Activated T-helper 1 cell treated with anti-CD3 and anti-CD28 coated beads, Interleukin-2, amount 50 U/mL, for 16 hours (primary cell): ENCODE data around the gene TAF1B.

Source experiments
- DNase-seq, 2 donors: peaks; one replicate each; pipeline ENCODE4 v3.0.0-alpha.2; 2020; ENCODE audit warnings: low read depth in 1 of 2, low spot score in 1 of 2

TAF1B gene

DNA sequence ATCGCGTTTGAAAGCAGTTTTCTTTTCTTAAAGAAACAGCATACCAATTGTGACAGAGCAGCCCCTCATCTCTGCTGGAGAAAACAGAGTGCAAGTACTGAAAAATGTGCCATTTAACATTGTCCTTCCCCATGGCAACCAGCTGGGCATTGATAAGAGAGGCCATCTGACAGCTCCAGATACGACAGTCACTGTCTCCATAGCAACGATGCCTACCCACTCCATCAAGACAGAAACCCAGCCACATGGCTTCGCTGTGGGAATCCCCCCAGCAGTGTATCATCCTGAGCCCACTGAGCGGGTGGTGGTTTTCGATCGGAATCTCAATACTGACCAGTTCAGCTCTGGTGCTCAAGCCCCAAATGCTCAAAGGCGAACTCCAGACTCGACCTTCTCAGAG, 117.7 kb downstream of the TAF1B start:
- DNase-seq = no peak

DNA sequence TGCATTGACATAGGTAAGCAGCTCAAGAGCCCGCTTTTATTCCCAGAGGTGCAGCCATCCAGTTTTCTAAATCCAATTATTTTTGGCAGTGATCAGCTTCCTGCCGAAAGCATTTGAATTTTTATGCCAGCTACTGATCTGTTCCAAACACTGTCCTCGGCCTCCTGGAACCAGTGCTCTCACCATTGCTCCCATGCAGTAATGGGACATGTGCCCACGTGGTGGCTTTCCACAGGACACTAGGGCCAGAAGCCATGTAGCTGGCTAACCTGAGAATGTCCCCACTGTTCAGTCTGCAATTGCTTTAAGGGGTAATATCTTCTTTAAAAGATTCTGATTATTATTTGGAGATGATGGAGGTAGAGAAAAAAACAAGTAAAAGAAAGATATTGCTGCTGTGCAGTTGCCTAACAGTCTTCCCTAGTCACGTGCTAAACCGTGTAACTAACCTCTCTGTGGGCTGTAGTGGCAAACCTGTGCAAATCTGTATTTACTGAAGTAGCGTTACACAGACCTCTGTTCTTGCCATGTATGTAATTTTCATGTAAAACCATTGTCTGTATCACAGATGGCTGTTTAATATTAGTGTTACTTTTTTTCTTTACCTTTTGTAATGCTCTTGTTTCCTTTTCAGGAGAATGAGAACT, 121.2 kb downstream of the TAF1B start:
- DNase-seq = no peak

DNA sequence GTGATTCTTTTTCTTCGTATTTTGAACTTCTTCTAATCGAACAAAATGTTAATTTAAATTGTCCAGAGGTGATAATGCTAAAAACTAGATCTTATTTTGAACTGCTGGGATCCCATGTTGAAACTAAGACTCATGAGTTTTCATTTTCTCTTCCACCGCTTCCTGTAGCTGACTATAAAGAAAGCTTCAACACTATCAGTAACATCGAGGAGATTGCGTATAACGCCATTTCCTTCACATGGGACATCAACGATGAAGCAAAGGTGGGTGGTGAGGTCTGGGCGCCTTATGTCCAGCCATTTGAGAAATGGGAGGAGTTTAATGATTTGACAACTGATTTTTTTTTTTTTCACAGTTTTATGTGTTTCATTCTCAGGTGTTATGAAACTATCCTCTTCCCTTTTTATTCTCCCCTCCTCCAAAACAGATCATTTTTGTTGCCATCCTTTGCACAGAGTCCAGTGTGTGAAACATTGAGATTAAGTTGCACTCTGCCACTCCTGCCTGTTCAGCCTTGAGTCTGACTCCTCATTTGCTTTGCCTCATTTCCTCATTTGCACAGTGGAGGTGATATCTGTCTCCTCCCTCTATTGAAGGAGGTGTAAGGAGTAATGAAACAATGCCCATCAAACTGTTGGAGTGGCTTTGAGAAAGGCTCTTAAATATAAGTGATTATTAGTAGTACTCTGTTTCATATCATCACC, 122.0 kb downstream of the TAF1B start:
- no peak for DNase-seq

DNA sequence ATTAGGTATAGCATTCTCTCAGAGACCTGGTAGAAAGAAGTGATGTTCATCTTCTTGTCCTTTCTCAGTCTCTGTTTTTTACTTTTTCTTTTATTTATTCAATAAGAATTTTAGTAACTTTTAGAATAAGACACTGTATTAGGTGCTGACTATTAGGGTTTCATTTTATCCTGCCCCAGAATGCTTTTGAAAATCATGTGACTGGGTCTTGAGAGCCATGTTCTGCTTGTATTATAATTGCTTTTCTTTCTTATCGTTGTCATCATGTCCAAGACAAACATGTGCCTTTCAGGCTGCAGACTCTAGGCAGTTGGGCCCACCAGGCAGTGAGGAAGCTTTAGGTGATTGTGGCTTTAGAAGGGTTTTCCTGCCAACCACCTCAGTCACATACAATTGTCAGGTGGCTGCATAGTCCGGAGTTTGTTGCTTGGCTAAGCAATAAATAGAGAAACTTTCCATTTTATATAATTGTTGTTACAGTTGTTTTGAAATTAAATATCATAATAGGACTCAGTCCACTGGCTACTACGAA, 123.3 kb downstream of the TAF1B start:
- DNase-seq = no peak

DNA sequence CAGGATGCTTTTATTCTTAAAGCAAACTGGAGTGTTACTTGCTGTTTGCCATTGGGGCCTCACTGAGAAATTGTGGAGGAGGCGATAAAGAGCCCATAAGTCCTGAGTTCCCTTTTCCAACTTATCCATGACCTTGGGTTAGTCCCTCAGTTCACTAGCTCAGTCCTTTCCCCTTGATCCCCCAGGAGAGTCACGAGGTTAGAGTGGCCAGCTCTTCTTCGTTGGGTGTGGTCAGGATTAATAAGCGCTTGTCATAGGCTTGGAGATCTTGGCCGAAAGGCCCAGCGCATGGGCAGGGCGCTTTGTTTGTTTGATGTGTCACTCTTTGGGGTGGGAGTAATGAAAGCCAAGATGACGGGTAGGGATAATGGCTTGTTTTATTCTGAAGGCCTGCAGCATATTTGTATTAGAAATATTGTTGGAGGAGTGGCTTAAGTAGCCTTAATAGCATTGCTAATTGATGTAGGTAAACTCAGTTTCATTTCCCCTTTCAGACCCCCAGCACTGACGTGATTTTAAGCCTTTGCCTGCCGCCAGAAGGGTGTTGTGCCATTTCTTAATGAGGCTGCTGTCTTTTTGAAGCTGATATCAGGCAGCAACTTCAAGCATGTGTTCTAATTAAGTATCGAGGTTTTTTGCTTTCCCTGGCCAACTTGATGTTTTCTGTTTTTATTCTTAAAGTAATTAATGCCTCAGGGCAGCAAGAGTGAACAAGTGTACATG, 123.9 kb downstream of the TAF1B start:
- no peak for DNase-seq

DNA sequence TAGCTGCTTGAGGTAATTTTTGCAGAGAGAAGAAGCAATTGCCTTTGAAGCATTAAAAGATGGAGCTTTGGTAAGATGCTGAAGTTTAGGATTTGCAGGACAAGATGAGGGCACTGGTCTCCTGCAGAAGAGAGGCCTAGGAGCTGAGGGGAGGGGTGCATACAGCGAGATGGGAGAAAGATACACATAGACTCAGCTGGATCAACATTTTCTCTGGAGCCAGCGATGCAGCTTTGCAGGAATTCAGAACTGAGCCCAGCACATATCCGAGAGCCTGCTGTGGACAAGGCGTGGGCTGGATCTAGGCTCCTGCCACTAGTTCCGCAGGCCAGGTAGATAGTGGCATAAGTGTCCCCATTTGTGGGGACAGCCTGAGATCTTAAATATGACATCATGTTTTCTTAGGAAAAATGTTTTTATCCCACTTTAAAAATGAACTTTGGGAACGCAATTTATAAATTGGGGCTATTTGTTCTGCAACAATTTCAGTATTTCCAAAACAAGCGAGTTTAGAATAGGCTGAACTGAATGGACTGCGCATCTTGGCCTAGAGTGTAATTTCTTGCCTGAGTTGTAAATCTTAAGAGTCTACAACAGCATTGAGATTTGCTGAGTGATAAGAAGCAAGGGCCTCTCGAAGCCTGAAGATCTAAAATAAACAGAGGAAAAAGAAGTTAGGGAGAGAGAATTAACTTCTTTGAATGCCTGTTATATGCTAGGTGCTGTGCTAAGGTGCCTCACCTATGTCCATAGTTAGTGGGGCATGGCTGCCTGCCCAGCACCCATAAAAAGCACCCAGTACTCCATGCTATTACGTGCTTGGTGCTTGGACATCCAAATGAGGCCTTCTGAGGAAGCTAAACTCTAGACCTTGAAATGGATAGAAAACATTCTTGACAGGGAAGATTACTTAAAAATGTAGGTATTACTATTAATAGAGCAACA, 125.6 kb downstream of the TAF1B start:
- DNase-seq = no peak

DNA sequence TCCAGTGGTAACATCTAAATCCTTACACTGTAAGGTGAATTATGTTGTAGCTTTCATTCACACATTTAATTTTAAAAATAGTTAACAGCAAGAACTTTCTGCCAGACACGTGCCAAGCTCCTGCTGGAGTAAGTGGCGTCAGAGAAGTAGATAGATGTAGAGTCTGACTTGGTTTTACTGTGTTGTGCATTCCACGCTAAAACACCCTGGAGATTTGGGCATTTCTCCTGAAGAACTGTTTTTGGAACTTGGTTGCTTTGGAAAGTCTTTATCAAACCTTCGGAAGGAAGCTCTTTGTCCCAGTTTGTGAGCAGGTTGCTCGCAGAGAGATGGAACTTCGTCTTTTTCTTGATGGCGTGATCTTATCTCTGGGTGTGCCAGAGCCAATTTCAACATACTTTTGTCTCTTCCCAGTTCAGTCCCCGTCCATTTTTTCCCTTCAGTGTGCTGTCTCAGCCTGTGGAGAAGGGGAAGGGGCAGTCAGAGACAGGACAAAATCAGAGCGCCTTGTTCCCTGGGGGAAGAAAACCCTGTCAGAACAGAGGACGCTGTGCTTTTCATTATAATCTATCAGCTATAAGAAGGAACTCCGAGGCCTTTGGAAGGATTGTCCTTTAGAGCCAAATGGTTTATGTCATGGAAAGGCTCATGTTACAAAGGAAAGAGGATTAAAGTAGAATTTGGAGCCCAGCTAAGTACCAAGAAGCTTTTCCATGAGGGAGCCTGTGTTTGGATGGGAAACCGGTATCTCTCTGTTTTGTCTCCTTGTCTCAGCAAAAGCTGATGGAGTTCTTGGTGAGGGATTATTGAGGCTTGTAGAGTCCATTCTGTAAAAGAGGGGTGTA, 127.1 kb downstream of the TAF1B start:
- no peak for DNase-seq

DNA sequence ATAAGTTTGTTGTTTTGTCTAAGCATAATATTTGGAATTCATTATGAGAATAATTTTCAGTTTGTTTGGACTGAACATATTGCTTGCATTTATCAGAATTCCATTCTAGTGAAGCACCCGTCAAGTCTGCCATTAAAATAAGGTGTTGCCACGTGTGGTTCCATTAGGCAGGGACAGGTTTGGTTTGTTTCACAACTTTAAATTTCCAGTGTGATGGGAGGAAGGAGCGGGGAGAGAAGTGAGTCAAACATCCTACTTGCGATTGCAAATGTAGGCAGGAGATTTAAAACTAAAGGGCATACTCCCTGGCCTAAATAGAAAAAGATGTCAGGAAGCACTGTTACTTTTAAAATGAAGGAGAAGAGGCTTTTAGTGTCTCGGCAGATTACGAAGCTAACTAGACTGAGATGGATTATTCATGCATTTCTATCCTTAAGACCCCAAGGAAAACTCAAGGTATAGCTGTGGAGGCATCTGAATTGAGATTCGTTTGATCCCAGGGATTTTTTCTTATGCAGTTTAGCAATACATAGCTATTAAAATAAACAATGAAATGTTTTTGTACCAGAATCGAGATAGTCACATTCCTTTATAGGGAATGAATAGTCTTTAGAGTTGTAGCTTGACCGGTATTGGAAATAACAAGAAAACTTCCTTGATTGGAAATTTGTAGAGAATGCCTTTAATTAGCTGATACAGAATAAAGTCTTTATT, 128.0 kb downstream of the TAF1B start:
- DNase-seq = no peak

DNA sequence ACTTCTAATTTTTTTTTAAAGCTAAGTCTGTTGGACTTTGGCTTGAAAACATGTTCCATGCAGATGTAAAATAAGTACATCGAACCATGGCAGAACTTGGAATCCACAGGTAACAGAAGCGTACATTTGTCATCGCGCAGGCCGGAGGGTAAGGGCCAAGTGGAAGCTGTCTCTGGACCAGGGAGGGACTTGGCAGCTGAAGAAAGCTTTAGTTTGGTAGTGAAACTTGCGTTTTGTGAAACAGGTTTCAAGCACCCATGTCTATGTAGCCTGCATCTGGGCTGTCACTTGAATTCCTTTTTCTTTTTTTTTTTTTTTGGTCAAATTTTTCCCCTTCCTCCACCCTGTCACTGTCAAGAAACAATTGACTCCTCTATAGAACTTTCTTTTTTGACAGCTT, 128.6 kb downstream of the TAF1B start:
- DNase-seq = no peak

DNA sequence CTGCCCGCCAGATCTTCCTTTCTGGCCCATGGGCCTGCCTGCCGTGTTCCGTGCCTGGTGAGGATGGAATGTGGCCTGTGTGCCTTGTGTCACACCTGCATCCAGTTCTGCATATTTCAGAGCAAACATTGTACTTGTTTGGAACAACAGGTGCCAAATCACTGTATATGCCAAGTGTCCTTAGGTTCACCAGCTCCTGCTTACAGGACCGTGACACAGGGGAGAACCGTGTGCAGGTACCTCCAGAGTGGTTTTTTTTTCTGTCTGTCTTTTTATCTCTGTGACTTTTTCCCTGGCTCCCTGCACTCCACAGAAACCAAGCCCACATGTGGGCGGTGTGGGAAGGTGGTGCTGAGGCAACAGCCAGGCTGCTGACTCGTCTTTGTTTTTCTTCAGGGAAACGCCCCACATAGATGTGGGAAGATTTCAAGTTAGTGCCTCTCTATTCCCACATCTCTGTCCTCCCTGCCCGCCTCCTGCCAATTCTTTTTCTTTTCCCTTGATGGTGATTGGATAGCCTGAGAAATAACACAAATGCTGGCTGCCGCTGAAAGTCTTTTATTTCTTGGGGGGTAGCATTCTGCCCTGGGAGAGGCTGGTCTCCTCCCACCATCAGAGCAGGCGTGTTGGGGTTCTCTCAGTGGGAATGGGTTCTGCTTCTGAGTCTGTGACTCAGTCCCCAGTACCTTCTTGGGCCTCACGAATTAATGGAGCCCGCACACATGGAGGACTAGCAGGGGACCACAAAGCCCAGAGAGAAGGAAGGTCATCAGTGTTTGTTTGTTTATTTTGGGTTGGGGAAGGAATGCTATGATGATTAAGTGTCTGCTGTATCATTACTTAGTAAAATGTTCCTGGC, 129.6 kb downstream of the TAF1B start:
- DNase-seq = no peak

DNA sequence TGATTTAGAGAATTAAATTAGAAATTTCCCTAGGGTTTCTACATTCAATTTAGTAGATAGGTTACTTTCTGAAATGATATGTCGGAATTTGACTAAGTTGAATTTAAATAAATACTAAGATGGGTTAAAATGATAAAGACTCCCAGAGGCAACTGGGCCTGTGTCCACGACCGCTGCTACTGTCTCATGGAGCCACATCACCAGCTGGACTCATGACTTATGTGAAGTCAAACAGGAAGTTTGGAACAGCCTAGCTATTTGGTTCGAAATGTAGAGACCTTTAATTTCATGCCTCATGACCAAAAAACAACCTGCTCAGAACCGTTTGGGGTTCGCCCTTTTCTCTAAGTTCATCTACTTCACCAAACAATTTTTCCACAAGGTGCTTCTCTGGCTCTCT, 130.4 kb downstream of the TAF1B start:
- no peak for DNase-seq

DNA sequence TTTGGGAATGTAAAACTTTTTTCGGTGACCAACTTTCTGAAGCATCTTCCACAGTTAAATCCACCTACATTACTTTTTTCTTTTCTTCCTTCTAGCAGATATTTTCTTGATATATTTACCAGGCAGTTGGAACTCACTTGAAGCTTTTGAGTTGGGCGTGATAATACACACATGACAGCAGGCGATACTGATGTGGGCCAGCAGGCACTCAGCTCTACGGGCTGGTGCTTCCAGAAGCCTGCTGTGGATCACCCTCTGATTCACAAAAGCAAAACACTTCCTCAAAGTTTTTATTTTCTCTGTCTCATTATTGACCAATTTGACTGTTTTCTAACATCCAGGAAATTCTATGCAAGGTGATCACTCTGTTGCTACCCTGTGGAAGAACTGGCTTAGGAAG, 131.1 kb downstream of the TAF1B start:
- no peak for DNase-seq

DNA sequence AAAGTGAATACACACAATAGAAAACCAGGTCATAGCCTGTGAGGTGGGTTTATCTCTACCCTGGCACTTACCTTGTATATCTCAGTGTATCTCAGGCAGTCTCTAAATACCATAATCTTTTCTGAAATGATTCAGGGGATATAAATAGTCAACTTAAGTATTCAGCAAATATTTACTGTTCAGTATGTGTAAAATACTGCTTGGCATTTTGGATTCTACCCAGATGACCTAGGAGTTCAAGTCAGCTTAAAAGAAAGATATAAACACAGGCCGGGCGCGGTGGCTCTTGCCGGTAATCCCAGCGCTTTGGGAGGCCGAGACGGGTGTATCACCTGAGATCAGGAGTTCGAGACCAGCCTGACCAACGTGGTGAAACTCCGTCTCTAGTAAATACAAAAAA, 132.1 kb downstream of the TAF1B start:
- no peak for DNase-seq

DNA sequence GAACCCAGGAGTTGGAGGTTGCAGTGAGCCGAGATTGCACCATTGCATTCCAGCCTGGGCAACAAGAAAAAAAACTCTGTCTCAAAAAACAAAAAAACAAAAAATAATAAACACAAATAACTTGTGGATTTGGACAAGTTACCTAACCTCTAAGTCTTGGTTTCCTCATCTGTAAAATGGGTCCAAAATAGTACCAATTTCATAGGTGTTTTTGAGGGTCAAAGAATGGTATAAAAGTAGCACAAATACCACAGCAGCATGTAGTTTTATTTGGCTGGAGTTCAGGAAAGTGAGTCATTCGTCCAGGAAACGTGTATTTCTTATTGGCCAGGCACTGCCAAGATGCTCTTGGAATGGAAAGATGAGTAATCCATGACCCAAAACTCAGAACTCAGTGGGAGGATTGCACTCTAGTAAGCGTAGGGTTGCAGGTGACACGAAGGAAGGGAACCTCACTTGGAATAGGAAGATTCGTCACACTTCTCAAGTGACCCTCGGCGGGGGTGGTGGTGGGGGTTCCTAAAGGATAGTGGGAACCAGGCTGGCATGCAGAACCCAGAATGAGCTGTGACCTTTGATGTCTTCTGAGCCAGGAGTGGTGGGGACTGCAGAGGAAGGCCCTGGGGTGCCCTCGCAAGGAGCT, 132.7 kb downstream of the TAF1B start:
- no peak for DNase-seq

DNA sequence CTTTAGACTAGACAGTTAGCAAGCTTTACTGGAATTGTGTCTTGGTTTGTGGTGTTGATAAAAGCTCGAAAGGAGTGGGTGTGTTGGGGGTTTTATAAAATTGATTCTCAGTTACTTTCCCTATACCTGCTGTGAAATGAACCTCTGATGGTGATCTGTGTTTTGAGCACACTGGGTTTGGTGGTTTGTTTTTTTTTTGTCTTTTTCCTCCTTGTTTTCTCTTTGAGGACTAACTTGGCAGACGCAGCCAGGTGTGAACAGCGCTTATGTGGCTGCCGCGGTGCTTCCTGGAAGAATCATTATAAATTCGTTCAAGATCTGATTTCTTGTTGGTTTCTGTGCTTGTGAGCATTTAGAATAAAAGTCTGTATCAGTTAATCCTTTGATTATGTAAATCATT, 136.7 kb downstream of the TAF1B start:
- no peak for DNase-seq

DNA sequence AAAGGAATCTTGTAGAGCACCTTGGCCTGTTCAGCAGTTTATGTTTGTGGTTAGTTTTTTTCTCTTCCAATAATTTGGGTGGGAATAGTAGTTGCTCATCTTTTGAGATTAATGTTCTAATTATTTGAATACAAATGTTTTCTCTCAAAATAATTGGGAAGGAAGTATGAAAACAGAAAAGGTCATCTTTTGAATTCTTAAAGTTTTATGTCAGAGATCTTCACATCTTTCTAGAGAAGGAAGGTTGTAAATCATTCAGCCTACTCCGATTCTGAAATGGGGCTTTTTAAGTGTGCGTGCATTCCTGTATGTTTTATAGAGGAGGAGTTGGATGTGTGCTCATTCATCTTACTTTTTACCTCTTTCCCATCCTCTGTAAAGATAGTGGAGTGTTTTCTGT, 137.2 kb downstream of the TAF1B start:
- no peak for DNase-seq

DNA sequence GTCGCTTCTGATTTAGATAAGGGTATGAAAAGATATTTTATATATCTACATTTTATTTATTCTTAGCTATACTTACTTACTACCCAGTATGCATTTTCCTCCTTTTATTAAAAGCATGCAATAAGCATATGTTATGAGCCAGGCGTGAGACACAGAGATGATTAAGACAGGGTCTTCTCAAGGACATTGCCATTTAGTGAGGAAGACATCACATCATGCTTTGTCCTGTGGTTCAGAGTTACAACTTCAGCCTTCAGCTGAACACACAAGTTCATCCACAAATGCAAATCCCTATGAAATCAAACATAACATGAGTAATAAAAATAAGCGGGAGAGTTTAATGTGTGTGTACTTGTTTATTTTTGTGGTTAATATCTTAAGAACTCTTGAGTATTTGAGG, 138.4 kb downstream of the TAF1B start:
- DNase-seq = no peak

DNA sequence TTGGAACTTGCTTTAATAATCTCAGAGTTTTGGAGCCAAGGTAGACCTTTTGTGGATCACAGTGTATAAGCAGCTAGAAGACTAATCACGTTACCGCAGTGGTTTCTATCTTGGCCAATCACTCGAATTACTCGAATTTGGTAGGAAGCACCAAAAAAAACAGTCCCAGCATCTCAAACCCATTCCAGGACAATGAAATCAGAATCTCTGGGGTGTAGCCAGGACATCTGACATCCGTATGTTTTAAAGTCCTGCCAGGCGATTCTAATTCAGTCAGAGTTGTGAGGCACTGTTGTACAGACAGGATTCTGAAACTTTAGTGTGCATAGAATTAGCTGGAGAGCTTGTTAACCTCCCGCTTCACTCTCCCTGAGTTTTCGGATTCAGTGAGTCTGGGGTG, 139.0 kb downstream of the TAF1B start:
- DNase-seq = no peak
